ENCODE results near the gene THBS1. TPM values are rescaled to one million over a fixed set of nuclear protein-coding genes. Genes with fewer than 3 reads are reported as not detected.

THBS1 gene
- total RNA-seq, 1 donor from 2014 or later, result 377 TPM

DNA sequence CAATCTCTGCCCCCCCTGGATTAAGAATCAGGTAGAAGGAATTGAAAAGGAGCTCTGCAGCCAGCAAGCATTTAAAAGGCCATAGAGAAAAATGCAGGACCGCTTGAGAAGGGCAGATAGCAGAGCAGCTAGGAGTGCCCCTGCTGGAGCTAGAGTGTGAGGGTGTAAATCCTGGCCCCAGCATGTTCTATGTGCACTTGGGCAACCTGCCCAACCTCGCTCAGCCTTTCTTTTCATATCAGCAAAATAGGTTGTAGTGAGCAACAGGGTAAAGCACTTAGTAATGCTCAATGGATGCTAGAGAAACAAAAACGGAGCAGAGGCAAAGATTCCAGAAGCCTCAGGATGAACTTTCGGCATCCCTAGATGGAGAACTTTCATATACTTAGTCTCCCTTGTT lies 25.0 kb upstream of the THBS1 start:
- Histone ChIP-seq H3K4me1 (no peaks in the 10 kb centered on the region), H3K27me3 (no peaks in the 10 kb centered on the region), H3K36me3 (no peaks in the 10 kb centered on the region), H3K9me3 (no peaks in the 10 kb centered on the region), H3K4me3 (no peak overlapping the region), H3K27ac (no peak overlapping the region)
- TF ChIP-seq, protein P1, sequence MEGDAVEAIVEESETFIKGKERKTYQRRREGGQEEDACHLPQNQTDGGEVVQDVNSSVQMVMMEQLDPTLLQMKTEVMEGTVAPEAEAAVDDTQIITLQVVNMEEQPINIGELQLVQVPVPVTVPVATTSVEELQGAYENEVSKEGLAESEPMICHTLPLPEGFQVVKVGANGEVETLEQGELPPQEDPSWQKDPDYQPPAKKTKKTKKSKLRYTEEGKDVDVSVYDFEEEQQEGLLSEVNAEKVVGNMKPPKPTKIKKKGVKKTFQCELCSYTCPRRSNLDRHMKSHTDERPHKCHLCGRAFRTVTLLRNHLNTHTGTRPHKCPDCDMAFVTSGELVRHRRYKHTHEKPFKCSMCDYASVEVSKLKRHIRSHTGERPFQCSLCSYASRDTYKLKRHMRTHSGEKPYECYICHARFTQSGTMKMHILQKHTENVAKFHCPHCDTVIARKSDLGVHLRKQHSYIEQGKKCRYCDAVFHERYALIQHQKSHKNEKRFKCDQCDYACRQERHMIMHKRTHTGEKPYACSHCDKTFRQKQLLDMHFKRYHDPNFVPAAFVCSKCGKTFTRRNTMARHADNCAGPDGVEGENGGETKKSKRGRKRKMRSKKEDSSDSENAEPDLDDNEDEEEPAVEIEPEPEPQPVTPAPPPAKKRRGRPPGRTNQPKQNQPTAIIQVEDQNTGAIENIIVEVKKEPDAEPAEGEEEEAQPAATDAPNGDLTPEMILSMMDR (IDR thresholded peaks at IDR 0.05), result no peak
- intact Hi-C loops (cut with DNase I), result no loop called here
- no peak for ATAC-seq
- DNase-seq, result no peak

DNA sequence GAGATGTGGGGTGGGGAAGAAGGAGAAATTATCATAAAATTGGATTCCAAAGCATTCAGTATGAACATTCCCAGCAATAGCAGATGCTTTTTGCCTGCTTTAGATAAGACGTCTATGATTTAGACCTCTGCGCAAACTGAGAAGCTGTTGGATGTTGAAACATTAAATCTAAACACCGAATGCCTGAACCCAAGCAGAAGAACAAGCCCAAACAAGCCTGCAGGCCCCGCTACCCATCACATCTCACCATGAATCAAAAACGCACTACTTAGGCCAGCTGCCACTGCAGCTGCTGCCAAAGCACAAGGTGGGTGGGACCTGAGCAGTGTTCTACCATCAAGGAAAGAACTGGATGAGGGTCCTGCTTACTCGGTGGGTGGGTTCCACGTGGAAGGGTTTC lies 24.4 kb upstream of the THBS1 start:
- Histone ChIP-seq H3K9me3 (no peaks in the 10 kb centered on the region), H3K4me3 (no peak overlapping the region), H3K4me1 (no peaks in the 10 kb centered on the region), H3K36me3 (no peaks in the 10 kb centered on the region), H3K27ac (no peak overlapping the region), H3K27me3 (no peaks in the 10 kb centered on the region)
- intact Hi-C loops (cut with DNase I), result no loop called here
- TF ChIP-seq, protein P1 (IDR thresholded peaks at IDR 0.05), result no peak
- no peak for ATAC-seq
- DNase-seq, result no peak

- Histone ChIP-seq H3K9me3 (no peaks in the 10 kb centered on the region), H3K27ac (no peak overlapping the region), H3K4me3 (no peak overlapping the region), H3K4me1 (no peaks in the 10 kb centered on the region), H3K27me3 (no peaks in the 10 kb centered on the region), H3K36me3 (no peaks in the 10 kb centered on the region)
- ATAC-seq, result no peak
- TF ChIP-seq, protein P1 (IDR thresholded peaks at IDR 0.05), result no peak
- DNase-seq, result no peak
- intact Hi-C loops (cut with DNase I), result no loop called here
These were observed 22.5 kb upstream of the THBS1 start for GRCh38 chr15:39558421-39558820.

DNA sequence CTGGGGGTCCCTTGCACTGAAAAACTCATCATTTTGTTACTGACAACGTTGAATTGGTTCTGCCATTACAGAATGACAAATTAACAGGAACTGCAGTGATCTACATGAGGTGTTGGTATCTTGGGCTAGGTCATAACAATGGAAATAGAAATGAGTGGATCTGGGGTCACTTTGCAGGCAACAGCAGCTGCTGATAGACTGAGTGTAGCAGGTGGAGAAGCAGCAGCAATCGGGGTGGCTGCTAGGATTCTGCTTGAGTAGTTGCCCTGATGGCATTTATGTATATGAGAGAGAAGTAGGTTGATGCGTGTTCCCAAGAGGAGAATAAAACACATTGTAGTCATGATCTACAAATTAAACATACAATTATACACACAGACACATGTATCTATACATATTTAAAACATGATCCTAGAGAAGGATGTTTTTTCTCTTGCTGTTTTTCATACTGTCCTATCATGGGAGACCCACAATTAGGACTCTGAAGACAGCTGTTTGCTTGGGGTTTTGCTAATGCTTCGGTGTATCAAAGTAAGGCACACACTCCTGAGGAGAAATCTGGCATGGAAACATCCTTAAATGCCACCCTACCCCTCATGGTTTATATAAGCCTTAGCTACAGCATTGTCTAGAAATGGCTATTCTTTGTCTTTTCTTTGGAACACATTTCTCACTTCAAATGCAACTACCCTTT lies 15.8 kb upstream of the THBS1 start:
- DNase-seq (no peak), ATAC-seq (no peak)
- no peak overlapping the region for H3K4me3 ChIP-seq
- no peaks in the 10 kb centered on the region for H3K9me3 ChIP-seq
- H3K27ac ChIP-seq, result no peak overlapping the region
- no peaks in the 10 kb centered on the region for H3K36me3 ChIP-seq
- TF ChIP-seq, protein P1 (IDR thresholded peaks at IDR 0.05), result no peak
- no peaks in the 10 kb centered on the region for H3K4me1 ChIP-seq
- intact Hi-C loops (cut with DNase I), result no loop called here
- no peaks in the 10 kb centered on the region for H3K27me3 ChIP-seq

- Histone ChIP-seq H3K36me3 (no peaks in the 10 kb centered on the region), H3K4me3 (no peak overlapping the region), H3K27ac (no peak overlapping the region), H3K27me3 (no peaks in the 10 kb centered on the region), H3K9me3 (no peaks in the 10 kb centered on the region), H3K4me1 (peaks cover 3% of the 10 kb centered on the region)
- no peak for ATAC-seq
- intact Hi-C loops (cut with DNase I), result no loop called here
- DNase-seq, result no peak
- TF ChIP-seq, protein P1 (IDR thresholded peaks at IDR 0.05), result no peak
These were observed 15.0 kb upstream of the THBS1 start for GRCh38 chr15:39565851-39566250.

DNA sequence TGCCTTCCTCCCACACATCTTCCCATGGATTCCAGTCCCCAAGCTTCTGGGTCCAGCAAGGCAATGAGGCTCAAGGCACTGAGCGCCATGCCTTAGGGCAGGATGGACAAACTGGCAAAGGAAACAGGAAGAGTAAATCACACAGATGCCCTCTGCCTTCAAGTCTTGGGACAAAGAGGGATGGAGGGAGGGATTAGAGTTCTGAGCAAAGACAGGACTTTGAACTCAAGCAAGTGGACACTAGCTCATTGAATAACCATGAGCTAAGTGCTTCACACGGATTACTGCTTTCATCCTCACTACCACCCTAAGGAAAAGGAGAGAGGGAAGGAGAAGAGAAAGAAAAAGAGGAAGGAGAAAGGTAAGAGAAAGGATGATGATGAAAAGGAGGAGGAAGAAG lies 7.6 kb upstream of the THBS1 start:
- intact Hi-C loops (cut with DNase I), result no loop called here
- DNase-seq (no peak), ATAC-seq (no peak)
- Histone ChIP-seq H3K4me3 (no peak overlapping the region), H3K9me3 (no peaks in the 10 kb centered on the region), H3K27me3 (no peaks in the 10 kb centered on the region), H3K4me1 (peaks cover 3% of the 10 kb centered on the region), H3K36me3 (no peaks in the 10 kb centered on the region), H3K27ac (no peak overlapping the region)
- TF ChIP-seq, protein P1 (IDR thresholded peaks at IDR 0.05), result no peak
